Trophoblast cell (in vitro differentiated cells and primary cell): ENCODE results near the gene EIF3A.

Experiments
- DNase-seq, 2 donors: peaks; one replicate each; pipeline ENCODE4 v3.0.0-alpha.2; 2016
- H2AFZ ChIP-seq: 2 replicates; pipeline ENCODE4 v1.6.1; 2013; ENCODE audit warnings: low read length, moderate library complexity, mild to moderate bottlenecking; ENCODE audit not compliant: insufficient read depth, poor library complexity
- H2AK5ac ChIP-seq: 2 replicates; pipeline ENCODE4 v1.6.1; 2013; ENCODE audit warnings: mild to moderate bottlenecking, low read length
- H2BK120ac ChIP-seq: 2 replicates; pipeline ENCODE4 v1.6.1; 2013; ENCODE audit warnings: low read length, mild to moderate bottlenecking, moderate library complexity; ENCODE audit not compliant: insufficient read depth, poor library complexity
- H2BK12ac ChIP-seq: 2 replicates; pipeline ENCODE4 v1.6.1; 2013; ENCODE audit warnings: mild to moderate bottlenecking, low read length, moderate library complexity
- H2BK5ac ChIP-seq: 2 replicates; pipeline ENCODE4 v1.6.1; 2013; ENCODE audit warnings: low read length, low read depth, moderate library complexity, mild to moderate bottlenecking; ENCODE audit not compliant: poor library complexity
- H3K14ac ChIP-seq: 2 replicates; pipeline ENCODE4 v1.6.1; 2013; ENCODE audit warnings: mild to moderate bottlenecking, low read length
- H3K18ac ChIP-seq: 2 replicates; pipeline ENCODE4 v1.6.1; 2013; ENCODE audit warnings: mild to moderate bottlenecking, low read length
- H3K23ac ChIP-seq: 2 replicates; pipeline ENCODE4 v1.6.1; 2013; ENCODE audit warnings: low read length
- H3K27ac ChIP-seq: 2 replicates; pipeline ENCODE4 v1.5.1; 2013; ENCODE audit warnings: low read depth, mild to moderate bottlenecking, inconsistent platforms, low read length, moderate library complexity
- H3K27me3 ChIP-seq: 2 replicates; pipeline ENCODE4 v1.6.1; 2013; ENCODE audit warnings: inconsistent platforms, mild to moderate bottlenecking, low read length, moderate library complexity; ENCODE audit not compliant: insufficient read depth
- H3K36me3 ChIP-seq, 2 experiments: 1 replicate in 1 of 2; 2 replicates in 1 of 2; pipeline ENCODE4 v1.6.1; 2013; ENCODE audit warnings: low read length in 2 of 2, mild to moderate bottlenecking in 2 of 2, moderate library complexity in 1 of 2; ENCODE audit not compliant: insufficient read depth in 2 of 2, control insufficient read depth in 1 of 2
- H3K4ac ChIP-seq: 2 replicates; pipeline ENCODE4 v1.6.1; 2013; ENCODE audit warnings: low read depth, mild to moderate bottlenecking, low read length, moderate library complexity
- H3K4me1 ChIP-seq, 2 experiments: 1 replicate in 1 of 2; 2 replicates in 1 of 2; pipeline ENCODE4 v1.6.1; 2013; ENCODE audit warnings: low read length in 2 of 2, mild to moderate bottlenecking in 2 of 2, moderate library complexity in 1 of 2; ENCODE audit not compliant: insufficient read depth in 2 of 2, control insufficient read depth in 1 of 2
- H3K4me2 ChIP-seq: 2 replicates; pipeline ENCODE4 v1.6.1; 2013; ENCODE audit warnings: inconsistent platforms, mild to moderate bottlenecking, low read length, moderate library complexity
- H3K4me3 ChIP-seq: 2 replicates; pipeline ENCODE4 v1.5.1; 2013; ENCODE audit warnings: mild to moderate bottlenecking, low read depth, low read length, inconsistent platforms
- H3K79me1 ChIP-seq: one replicate; pipeline ENCODE4 v1.6.1; 2013; ENCODE audit warnings: low read length
- H3K79me2 ChIP-seq: 2 replicates; pipeline ENCODE4 v1.6.1; 2013; ENCODE audit warnings: low read length, mild to moderate bottlenecking; ENCODE audit not compliant: control insufficient read depth, insufficient read depth, poor library complexity
- H3K9ac ChIP-seq: 2 replicates; pipeline ENCODE4 v1.6.1; 2013; ENCODE audit warnings: mild to moderate bottlenecking, low read length
- H3K9me3 ChIP-seq: 2 replicates; pipeline ENCODE4 v1.6.1; 2013; ENCODE audit warnings: low read depth, mild to moderate bottlenecking, control low read depth, inconsistent platforms, low read length; ENCODE audit not compliant: insufficient read depth
- H4K12ac ChIP-seq: 2 replicates; pipeline ENCODE4 v1.6.1; 2013; ENCODE audit warnings: low read depth, mild to moderate bottlenecking, low read length, moderate library complexity
- H4K8ac ChIP-seq: 2 replicates; pipeline ENCODE4 v1.6.1; 2013; ENCODE audit warnings: low read depth, mild to moderate bottlenecking, low read length, moderate library complexity
- H4K91ac ChIP-seq: one replicate; pipeline ENCODE4 v1.6.1; 2013; ENCODE audit warnings: low read depth, mild to moderate bottlenecking, low read length, moderate library complexity
- WGBS: extraction: QIAGEN DNeasy Blood & Tissue Kit; methylation state at CpG from one replicate; pipeline ENCODE4 v1.1.7; 2013; ENCODE audit warnings: missing lambda C conversion rate; ENCODE audit not compliant: insufficient read length, insufficient coverage; ENCODE audit errors: extremely low coverage; 5-methylcytosine and 5-hydroxymethylcytosine counted together

Gene EIF3A

DNA sequence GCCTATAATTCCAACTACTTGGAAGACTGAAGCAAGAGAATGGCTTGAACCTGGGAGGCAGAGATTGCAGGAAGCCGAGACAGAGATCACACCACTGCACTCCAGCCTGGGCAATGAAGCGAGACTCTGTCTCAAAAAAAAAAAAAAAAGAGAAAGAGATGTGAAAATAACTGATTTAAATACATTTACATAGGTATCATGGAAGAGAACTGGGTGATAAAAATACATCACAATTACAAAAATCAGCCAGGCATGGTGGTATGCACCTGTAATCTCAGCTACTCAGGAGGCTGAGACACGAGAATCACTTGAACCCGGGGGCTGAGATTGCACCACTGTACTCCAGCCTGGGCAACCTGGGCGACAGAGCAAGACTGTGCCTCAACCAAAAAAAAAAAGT, 31.3 kb downstream of the EIF3A start:
- H3K36me3 ChIP-seq, result peaks cover 45 to 76% of the 10 kb centered on the region in 2 experiments
- WGBS, result no CpG with 5 or more reads among the region's 5 CpGs
- H2BK12ac ChIP-seq, result no peak overlapping the region
- H3K4me3 ChIP-seq, result no peak overlapping the region
- H2AFZ ChIP-seq, result no peak overlapping the region
- H3K79me1 ChIP-seq, result no peaks in the 10 kb centered on the region
- H3K27ac ChIP-seq, result no peak overlapping the region
- H3K18ac ChIP-seq, result no peak overlapping the region
- no peak overlapping the region for H4K12ac ChIP-seq
- no peak for DNase-seq
- H4K91ac ChIP-seq, result no peak overlapping the region
- no peak overlapping the region for H3K4me2 ChIP-seq
- no peaks in the 10 kb centered on the region for H3K79me2 ChIP-seq
- no peak overlapping the region for H3K14ac ChIP-seq
- no peak overlapping the region for H3K9ac ChIP-seq
- no peak overlapping the region for H3K4ac ChIP-seq
- no peak overlapping the region for H2BK5ac ChIP-seq
- H3K4me1 ChIP-seq, result no peaks in the 10 kb centered on the region
- H2BK120ac ChIP-seq, result no peak overlapping the region
- H4K8ac ChIP-seq, result no peak overlapping the region
- no peak overlapping the region for H2AK5ac ChIP-seq
- no peaks in the 10 kb centered on the region for H3K27me3 ChIP-seq
- no peaks in the 10 kb centered on the region for H3K9me3 ChIP-seq
- H3K23ac ChIP-seq, result no peak overlapping the region

DNA sequence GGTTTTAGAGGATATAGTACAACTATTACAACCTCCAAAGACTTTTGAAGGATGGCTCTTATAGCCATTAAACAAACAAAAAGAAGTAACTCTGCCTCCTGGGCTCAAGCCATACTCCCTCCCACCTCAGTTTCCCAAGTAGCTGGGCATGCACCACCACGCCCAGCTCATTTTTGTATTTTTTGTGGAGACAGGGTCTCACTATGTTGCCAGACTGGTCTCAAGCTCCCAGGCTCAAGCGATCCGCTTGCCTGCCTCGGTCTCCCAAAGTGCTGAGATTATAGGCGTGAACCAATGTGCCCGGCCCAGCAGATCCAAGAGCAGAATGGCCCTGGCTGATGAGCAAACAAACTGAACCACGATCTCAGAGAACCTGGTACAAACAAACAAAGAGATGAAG, 35.1 kb downstream of the EIF3A start:
- peaks cover 59 to 78% of the 10 kb centered on the region in 2 experiments for H3K36me3 ChIP-seq
- H3K79me1 ChIP-seq, result no peaks in the 10 kb centered on the region
- H3K27ac ChIP-seq, result no peak overlapping the region
- H2BK12ac ChIP-seq, result no peak overlapping the region
- no peak overlapping the region for H3K23ac ChIP-seq
- H3K9ac ChIP-seq, result no peak overlapping the region
- H2BK5ac ChIP-seq, result no peak overlapping the region
- no peak overlapping the region for H4K12ac ChIP-seq
- no peak overlapping the region for H4K91ac ChIP-seq
- no peaks in the 10 kb centered on the region for H3K4me1 ChIP-seq
- H3K4me3 ChIP-seq, result no peak overlapping the region
- H3K18ac ChIP-seq, result peak overlapping the region; percentile 72
- H3K4me2 ChIP-seq, result no peak overlapping the region
- H4K8ac ChIP-seq, result no peak overlapping the region
- H2AK5ac ChIP-seq, result no peak overlapping the region
- no peaks in the 10 kb centered on the region for H3K27me3 ChIP-seq
- H2AFZ ChIP-seq, result no peak overlapping the region
- H3K4ac ChIP-seq, result peak overlapping the region; percentile 47
- DNase-seq, result no peak
- H3K14ac ChIP-seq, result no peak overlapping the region
- no peak overlapping the region for H2BK120ac ChIP-seq
- H3K79me2 ChIP-seq, result no peaks in the 10 kb centered on the region
- WGBS, result no CpG with 5 or more reads among the region's 7 CpGs
- no peaks in the 10 kb centered on the region for H3K9me3 ChIP-seq

DNA sequence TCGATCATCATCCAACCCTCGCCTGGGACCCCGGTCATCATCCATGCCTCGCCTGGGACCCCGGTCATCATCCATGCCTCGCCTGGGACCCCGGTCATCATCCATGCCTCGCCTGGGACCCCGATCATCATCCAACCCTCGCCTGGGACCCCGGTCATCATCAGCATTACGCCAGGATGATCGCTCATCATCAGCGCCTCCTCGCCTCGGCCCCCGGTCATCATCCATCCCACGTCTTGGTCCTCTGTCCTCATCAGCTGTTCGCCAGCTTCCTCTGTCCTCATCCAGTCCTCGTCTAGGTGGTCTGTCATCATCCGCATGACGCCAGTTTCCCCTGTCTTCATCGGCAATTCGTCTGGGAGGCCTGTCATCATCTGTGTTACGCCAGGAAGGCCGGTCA, 38.4 kb downstream of the EIF3A start:
- H3K9me3 ChIP-seq, result no peaks in the 10 kb centered on the region
- no peaks in the 10 kb centered on the region for H3K27me3 ChIP-seq
- H2BK12ac ChIP-seq, result no peak overlapping the region
- no peak overlapping the region for H3K9ac ChIP-seq
- no peaks in the 10 kb centered on the region for H3K79me1 ChIP-seq
- H3K4me3 ChIP-seq, result no peak overlapping the region
- H4K91ac ChIP-seq, result no peak overlapping the region
- H2BK5ac ChIP-seq, result no peak overlapping the region
- no peak overlapping the region for H3K4me2 ChIP-seq
- no peak overlapping the region for H3K4ac ChIP-seq
- H2BK120ac ChIP-seq, result no peak overlapping the region
- H3K4me1 ChIP-seq, result no peaks in the 10 kb centered on the region
- no peak overlapping the region for H3K14ac ChIP-seq
- DNase-seq, result no peak
- H3K36me3 ChIP-seq, result peaks cover 61 to 73% of the 10 kb centered on the region in 2 experiments
- H4K12ac ChIP-seq, result no peak overlapping the region
- no peak overlapping the region for H3K18ac ChIP-seq
- H3K27ac ChIP-seq, result no peak overlapping the region
- H4K8ac ChIP-seq, result no peak overlapping the region
- H3K23ac ChIP-seq, result no peak overlapping the region
- H3K79me2 ChIP-seq, result no peaks in the 10 kb centered on the region
- no peak overlapping the region for H2AFZ ChIP-seq
- WGBS, result no CpG with 5 or more reads among the region's 26 CpGs
- no peak overlapping the region for H2AK5ac ChIP-seq

DNA sequence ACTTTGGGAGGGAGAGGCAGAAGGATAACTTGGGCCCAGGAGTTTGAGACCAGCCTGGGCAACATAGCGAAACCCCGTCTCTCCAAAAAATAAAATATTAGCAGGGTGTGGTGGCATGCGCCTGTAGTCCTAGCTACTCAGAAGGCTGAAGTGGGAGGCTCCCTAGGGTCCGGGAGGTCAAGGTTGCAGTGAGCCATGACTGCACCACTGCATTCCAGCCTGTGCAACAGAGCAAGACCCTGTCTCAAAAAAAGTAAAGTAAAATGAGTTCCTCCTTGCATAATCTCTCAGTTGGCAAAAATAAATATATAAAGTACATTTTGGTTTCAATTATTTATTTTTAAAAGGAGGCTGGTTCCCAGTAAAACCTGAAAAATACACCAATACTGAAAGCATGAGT, 39.3 kb downstream of the EIF3A start:
- DNase-seq, result no peak
- H3K4ac ChIP-seq, result no peak overlapping the region
- no peak overlapping the region for H2BK5ac ChIP-seq
- H4K91ac ChIP-seq, result no peak overlapping the region
- no peak overlapping the region for H3K27ac ChIP-seq
- H2AFZ ChIP-seq, result no peak overlapping the region
- no peak overlapping the region for H2AK5ac ChIP-seq
- no CpG with 5 or more reads among the region's 4 CpGs for WGBS
- no peak overlapping the region for H2BK12ac ChIP-seq
- no peak overlapping the region for H4K12ac ChIP-seq
- no peaks in the 10 kb centered on the region for H3K79me1 ChIP-seq
- no peak overlapping the region for H3K14ac ChIP-seq
- H3K23ac ChIP-seq, result no peak overlapping the region
- no peaks in the 10 kb centered on the region for H3K4me1 ChIP-seq
- H3K4me2 ChIP-seq, result no peak overlapping the region
- no peak overlapping the region for H3K9ac ChIP-seq
- H4K8ac ChIP-seq, result no peak overlapping the region
- no peak overlapping the region for H2BK120ac ChIP-seq
- no peaks in the 10 kb centered on the region for H3K79me2 ChIP-seq
- H3K36me3 ChIP-seq, result peaks cover 57 to 69% of the 10 kb centered on the region in 2 experiments
- no peaks in the 10 kb centered on the region for H3K9me3 ChIP-seq
- H3K27me3 ChIP-seq, result no peaks in the 10 kb centered on the region
- no peak overlapping the region for H3K18ac ChIP-seq
- H3K4me3 ChIP-seq, result no peak overlapping the region
